ENCODE data around the gene INF2.

DNA sequence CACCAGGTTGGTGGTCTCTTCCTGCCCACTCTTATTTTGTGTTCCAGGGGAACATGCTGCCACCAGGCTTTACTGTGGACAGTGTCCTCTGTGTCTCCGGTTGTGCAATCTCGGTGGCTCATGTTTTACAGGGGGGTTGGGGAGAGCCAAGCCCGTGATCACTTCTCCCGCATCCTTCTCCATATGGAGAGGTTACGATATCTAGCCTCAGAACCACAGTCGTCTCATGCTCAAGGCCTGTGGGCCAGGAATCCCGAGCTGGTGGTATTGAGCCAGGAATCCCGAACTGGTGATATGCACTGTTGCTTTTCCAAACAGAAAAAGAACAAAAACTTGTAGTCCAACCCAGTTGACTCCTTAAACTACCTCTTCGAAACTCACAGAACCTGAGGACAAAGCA, 37.0 kb upstream of the INF2 start:
- TF ChIP-seq, protein P1, sequence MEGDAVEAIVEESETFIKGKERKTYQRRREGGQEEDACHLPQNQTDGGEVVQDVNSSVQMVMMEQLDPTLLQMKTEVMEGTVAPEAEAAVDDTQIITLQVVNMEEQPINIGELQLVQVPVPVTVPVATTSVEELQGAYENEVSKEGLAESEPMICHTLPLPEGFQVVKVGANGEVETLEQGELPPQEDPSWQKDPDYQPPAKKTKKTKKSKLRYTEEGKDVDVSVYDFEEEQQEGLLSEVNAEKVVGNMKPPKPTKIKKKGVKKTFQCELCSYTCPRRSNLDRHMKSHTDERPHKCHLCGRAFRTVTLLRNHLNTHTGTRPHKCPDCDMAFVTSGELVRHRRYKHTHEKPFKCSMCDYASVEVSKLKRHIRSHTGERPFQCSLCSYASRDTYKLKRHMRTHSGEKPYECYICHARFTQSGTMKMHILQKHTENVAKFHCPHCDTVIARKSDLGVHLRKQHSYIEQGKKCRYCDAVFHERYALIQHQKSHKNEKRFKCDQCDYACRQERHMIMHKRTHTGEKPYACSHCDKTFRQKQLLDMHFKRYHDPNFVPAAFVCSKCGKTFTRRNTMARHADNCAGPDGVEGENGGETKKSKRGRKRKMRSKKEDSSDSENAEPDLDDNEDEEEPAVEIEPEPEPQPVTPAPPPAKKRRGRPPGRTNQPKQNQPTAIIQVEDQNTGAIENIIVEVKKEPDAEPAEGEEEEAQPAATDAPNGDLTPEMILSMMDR (IDR thresholded peaks at IDR 0.05), result no peak
- TF ChIP-seq POLR2A (IDR thresholded peaks at IDR 0.05), result no peak
- TF ChIP-seq POLR2AphosphoS5 (IDR thresholded peaks at IDR 0.05), result no peak

Measured in gastroesophageal sphincter (tissue), 3 donors.